Limb (tissue), 2 donors: ENCODE results near the gene COP1.
"Not testable (repeated sequence)": the region's sequence is repeated elsewhere in the genome, so short reads cannot be mapped to it uniquely, and the experiment has no call there.

ENCODE experiments used
- DNase-seq, 2 donors: peaks; one replicate each; pipeline ENCODE4 v3.0.0-alpha.2; 2016; ENCODE audit errors: extremely low spot score in 2 of 2

Gene COP1

DNA sequence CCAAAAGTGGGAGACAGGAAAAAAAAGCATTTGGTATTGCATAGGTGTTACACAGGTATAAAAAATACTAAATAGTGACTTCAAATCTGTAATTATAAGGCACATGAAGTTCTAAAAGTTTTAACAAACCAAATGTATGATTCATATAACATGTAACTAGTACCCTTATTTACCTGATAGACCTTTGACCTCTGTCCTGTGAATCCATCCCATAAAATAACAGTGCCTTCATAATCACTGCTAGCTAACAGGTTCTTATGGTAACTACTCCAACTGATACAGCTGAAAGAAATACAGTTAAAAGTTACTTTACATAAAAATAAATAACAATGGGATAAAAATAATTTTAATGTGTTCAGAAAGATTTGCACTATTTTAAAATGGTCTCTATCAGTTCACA lies 163.5 kb downstream of the COP1 start:
- DNase-seq, result no peak

DNA sequence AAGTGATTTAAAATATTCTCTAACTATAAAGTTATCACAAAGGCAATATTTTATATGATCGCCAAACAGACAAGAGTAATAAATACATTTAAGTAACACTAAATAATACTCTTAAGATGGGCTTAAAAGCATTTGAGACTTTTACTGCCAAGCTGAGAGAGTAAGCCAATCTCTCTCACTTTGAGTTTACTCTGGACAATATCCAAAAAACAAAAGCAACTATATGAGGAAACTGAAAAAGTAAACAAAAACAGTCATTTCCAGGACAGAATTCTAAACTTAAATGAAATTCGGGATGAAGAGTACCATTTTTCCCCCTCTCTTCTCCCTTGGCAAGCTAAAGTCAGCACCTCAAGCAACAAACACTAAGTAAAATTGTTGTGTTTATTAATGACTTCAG lies 173.2 kb downstream of the COP1 start:
- DNase-seq, result no peak

DNA sequence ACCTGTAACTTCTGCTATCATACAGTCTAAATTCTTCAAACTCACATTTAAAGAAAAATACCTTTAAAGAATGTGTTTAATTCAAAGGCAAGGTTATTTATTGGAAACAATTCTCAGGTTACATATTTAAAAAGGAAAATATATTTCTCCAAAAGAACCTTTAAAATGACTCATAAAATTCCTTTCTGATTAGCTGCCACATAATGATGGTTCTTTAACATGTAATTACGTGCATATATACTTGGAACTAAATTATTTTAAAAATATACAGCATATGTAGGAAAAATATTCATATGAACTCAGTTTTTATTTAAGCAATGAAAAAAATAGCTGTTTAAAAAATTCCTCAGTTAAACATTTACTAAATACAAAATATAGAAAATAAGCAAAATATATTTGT lies 173.6 kb downstream of the COP1 start:
- DNase-seq, result no peak

DNA sequence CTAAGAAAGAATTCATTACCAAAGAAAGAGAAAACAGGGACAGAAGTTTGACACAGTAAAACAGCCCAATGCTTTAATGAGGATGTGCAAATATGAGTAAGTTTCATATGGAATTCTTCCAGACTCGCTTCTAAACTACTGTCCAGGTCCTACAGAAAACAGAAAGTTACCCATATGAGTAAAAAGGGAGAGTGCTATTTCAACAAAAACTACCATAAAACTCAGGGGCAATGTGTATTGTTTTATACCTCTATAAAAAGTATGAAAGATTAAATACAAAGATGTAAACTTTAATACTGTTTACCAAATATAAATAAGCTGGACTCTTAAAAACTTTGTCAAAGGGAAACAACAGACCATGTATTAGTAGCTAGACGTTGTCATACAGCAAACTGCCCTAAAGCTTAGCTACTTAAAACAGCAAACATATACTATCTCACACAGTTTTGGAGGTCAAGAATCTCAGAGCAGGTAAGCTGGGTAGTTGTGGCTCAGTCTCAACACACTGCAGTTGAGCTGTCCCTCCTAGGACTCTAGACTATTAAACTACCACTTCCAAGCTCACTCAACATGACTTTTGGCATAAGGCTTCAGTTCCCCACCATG lies 174.9 kb downstream of the COP1 start:
- no peak for DNase-seq

DNA sequence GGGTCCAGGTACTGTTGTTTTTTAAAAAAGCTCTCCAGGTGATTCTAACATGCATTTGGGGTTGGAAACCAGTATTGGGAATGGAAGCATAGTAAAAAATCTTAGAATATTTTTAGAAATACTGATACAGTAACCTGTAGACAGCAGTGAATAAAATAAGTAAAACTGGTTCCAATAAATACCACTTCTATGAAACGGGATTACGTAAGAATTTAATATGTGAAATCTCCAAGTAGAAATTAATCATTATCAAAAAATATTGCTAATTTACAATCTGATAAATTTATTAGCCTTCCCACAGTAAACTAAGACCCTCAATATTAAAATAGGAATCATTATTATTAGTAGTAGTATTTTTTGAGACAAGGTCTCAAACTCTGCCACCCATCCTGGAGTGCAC lies 177.5 kb downstream of the COP1 start:
- no peak for DNase-seq

DNA sequence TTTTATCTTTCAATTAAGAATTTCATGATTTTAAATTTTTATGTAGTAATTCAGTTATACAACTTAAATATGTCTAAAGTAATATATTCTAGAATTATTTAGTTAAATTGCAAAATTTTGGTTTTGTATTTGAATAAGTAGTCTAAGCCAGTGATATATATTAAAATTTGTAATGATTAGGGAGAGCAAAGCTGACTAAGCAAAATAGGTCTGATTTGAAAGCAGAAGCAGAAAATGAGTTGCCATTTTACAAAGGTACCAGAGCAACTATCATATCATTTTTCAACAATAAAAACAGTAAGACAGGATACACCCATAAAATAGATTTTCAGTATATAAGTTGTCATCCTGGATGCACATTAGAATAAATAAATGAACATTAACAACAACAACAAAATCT lies 177.9 kb downstream of the COP1 start:
- no peak for DNase-seq

DNA sequence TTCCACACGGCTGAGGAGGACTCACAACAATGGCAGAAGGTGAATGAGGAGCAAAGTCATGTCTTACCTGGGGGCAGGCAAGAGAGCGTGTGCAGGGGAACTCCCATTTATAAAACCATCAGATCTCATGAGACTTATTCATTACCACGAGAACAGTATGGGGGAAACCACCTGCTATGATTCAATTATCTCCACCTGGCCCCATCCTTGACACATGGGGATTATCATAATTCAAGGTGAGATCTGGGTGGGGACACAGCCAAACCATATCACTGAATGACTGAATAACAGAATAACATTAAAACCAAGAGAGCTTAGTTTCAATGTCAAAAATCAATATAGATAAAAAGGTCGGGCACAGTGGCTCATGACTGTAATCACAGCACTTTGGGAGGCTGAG lies 179.2 kb downstream of the COP1 start:
- DNase-seq, result not testable (repeated sequence)

DNA sequence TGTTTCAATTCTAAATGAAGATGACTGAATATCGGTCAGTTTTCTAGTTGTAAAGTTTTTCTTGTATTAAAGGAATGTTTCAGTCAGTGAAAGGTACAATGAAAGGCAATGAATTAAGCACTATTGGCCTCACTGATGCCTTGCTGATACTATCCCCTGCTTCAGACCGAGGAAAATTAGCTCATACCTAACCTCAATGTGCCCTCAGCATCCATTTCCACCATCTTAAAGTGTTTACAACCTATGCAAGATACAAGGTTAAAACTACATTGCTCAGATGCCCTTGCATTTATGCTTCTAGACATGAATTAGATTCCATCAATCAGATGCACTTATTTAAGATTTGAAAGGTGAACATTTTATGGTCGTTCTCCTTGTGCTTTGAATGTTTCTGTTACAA lies 184.5 kb downstream of the COP1 start:
- no peak for DNase-seq

DNA sequence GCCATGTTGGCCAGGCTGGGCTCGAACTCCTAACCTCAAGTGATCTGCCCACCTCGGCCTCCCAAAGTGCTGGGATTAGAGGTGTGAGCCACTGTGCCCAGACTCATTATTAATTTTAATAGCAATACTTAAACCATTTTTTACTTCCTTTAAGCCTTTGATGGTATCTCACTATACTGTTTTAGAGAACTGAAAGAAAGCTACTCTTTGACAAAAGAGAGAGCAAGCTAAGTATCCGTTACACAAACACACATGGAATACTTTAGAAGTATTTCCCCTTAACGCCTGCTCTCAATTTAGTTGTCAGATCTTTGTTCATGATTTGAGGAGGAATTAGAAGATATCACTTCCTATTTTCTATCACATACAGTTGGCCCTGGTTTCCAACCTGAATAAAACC lies 189.4 kb downstream of the COP1 start:
- DNase-seq, result no peak

DNA sequence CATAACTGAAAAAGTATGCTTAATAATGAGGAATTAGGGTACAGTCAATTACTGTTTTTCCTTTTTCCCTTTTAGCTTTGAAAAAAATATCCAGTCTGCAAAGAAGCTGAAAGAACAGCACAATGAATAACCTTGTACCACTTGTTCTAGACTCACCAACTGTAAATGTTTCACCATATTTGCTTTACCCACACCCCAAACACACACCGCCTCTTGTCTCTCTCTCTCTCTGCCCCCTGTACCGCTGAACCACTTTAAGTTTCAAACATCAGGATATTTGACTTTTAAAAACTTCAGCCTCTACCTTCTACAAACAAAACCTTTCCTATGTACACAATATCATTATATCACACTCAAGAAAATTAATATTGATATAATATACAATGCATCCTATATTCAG lies 197.1 kb downstream of the COP1 start:
- no peak for DNase-seq

DNA sequence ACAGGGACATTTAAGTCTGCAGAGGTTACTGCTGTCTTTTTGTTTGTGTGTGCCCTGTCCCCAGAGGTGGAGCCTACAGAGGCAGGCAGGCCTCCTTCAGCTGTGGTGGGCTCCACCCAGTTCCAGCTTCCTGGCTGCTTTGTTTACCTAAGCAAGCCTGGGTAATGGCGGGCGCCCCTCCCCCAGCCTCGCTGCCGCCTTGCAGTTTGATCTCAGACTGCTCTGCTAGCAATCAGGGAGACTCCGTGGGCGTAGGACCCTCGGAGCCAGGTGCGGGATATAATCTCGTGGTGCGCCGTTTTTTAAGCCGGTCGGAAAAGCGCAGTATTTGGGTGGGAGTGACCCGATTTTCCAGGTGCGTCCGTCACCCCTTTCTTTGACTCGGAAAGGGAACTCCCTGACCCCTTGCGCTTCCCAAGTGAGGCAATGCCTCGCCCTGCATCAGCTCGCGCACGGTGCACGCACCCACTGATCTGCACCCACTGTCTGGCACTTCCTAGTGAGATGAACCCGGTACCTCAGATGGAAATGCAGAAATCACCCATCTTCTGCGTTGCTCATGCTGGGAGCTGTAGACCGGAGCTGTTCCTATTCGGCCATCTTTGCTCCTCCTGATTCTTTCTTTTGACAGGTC lies 199.2 kb downstream of the COP1 start:
- DNase-seq, result not testable (repeated sequence)

DNA sequence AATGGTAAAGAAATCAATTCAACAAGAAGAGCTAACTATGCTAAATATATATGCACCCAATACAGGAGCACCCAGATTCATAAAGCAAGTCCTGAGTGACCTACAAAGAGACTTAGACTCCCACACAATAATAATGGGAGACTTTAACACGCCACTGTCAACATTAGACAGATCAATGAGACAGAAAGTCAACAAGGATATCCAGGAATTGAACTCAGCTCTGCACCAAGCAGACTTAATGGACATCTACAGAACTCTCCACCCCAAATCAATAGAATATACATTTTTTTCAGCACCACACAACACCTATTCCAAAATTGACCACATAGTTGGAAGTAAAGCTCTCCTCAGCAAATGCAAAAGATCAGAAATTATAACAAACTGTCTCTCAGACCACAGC lies 212.4 kb downstream of the COP1 start:
- DNase-seq, result not testable (repeated sequence)

DNA sequence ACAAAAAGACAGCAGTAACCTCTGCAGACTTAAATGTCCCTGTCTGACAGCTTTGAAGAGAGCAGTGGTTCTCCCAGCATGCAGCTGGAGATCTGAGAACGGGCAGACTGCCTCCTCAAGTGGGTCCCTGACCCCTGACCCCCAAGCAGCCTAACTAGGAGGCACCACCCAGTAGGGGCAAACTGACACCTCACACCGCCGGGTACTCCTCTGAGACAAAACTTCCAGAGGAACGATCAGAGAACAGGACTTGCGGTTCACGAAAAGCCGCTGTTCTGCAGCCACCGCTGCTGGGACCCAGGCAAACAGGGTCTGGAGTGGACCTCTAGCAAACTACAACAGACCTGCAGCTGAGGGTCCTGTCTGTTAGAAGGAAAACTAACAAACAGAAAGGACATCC lies 214.3 kb downstream of the COP1 start:
- not testable (repeated sequence) for DNase-seq

DNA sequence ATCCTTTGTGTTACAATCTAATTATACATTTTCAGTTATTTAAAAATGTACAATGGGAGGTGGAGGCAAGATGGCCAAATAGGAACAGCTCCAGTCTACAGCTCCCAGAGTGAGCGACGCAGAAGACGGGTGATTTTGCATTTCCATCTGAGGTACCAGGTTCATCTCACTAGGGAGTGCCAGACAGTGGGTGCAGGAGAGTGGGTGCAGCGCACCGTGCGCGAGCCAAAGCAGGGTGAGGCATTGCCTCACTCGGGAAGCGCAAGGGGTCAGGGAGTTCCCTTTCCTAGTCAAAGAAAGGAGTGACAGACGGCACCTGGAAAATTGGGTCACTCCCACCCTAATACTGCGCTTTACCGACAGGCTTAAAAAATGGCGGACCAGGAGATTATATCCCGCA lies 214.9 kb downstream of the COP1 start:
- not testable (repeated sequence) for DNase-seq

DNA sequence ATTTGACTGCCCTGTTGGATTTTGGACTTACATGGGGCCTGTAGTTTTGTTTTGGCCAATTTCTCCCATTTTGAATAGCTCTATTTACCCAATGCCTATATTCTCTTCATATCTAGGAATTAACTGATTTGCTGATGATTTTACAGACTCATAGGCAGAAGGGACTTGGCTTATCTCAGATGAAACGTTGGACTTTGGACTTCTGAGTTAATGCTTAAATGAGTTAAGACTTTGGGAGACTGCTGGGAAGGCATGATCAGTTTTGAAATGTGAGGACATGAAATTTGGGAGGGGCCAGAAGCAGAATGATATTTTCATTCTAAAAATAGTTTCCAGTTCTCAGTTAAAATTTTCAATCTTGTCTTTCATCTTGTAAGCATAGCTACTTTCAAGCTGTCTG lies 222.3 kb downstream of the COP1 start:
- no peak for DNase-seq

DNA sequence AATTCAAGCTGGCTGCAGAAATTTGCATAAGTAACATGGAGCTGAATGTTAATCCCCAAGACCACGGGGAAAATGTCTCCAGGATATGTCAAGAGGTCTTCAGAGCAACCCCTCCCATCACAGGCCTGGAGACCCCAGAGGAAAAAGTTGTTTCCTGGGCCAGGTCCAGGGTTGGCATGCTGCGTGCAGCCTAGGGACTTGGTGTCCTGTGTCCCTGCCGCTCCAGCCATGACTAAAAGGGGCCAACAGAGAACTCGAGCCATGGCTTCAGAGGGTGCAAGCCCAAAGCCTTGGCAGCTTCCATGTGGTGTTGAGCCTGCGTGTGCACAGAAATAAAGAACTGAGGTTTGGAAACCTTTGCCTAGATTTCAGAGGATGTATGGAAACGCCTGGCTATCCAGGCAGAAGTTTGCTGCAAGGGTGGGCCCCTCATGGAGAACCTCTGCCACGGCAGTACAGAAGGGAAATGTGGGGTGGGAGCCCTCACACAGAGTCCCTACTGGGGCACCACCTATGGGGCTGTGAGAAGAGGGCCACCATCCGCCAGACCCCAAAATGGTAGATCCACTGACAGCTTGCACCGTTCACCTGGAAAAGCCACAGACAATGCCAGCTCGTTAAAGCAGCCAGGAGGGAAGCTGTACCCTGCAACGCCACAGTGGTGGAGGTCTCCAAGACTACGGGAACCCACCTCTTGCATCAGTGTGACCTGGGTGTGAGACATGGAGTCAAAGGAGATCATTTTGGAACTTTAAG lies 222.9 kb downstream of the COP1 start:
- no peak for DNase-seq

DNA sequence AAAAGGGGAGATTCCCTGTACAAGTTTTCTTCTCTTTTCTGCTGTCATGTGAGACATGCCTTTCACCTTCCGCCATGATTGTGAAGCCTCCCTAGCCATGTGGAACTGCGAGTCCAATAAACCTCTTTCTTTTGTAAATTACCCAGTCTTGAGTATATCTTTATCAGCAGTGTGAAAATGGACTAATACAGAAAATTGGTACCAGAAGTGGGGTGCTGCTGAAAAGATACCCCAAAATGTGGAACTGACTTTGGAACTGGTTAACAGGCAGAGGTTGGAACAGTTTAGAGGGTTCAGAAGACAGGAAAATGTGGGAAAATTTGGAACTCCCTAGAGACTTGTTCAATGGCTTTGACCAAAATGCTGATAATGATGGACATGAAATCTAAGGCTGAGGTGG lies 223.7 kb downstream of the COP1 start:
- not testable (repeated sequence) for DNase-seq

DNA sequence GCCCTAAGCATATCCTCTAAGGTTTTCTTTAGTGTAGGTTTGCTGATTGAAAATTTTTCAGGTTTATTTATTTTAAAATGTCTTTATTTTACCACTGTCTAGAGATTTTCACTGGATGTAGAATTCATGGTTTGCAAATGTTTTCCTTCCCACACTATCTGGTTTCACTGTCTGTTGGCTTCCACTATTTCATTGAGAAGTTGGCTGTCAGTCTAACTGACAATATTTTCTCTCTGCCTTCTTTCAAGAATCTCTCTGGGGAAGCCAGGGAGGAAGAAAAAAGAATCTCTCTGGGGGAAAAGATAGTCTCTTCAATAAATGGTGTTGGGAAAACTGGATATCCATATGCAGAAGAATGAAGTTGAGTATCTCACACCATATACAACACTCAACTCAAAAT lies 226.0 kb downstream of the COP1 start:
- no peak for DNase-seq

DNA sequence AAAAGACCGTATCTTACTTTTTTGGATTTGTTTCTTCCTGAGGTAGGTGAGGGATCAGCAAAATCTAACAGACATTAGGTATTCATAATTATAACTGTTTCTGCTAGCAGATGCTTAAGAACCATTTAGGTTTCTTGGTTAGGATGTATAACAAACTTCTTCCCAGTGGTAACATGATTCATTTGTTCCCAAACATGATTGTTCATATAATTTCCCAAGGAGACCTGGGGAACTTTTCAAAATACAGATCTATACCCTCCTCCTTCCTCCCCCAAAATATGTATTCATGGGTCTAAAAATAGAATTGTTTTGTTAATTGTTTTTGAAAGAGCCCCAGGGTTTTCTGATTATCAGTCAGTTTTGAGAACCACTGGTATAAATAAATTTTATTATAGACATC lies 228.2 kb downstream of the COP1 start:
- no peak for DNase-seq

DNA sequence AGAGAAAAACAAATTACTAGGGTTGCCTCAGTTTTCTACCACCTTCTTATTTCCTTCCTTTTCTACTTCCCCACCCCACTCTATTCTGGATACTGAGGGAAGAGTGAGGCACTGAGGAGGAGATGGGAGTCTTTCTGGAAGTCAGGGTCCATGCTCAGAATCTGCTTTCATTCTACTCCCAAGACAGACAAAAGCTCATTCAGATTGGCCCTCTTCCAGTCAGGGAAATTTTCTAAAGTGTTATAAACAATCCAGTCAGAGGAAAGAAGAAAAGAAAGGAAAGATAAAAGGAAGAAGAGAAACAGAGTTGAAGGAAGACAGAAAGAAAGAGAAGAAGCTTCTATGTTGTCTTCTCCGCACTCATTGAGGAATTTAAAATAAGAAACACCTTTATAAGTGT lies 228.6 kb downstream of the COP1 start:
- no peak for DNase-seq

DNA sequence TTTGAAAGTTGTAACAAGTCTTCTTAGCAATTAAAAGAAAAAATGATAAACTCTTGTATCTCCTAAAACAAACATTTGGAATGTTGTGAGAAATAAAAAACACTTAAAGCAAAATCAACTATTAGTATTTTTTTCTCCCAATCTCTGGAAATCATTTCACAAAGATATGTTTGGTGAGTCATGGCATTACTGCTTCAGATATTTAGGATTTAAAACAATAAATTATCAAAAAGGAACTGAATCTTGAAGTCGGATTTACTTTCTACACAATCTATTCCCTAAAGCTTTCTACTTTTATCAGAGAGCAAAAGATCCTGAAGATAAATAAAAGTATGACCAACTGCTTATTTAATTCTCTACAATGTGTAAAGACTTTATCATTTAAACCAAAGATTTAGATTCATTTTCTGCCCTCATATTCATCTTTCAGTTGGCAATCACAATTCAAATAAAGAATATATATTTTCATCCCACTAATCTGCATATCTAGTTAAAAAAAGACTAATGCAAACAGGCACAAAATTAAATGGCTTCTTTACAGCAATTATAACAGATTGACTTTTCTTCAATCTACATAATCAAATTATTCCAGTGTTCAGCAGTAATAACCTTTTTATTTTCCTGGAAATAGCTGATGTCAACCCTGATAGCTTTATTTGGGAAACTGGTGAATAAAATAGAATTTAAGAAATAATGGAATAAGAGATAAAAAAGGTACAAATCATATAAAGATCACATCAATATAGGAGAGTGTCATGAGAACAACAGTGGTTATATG lies 230.0 kb downstream of the COP1 start:
- DNase-seq, result no peak

DNA sequence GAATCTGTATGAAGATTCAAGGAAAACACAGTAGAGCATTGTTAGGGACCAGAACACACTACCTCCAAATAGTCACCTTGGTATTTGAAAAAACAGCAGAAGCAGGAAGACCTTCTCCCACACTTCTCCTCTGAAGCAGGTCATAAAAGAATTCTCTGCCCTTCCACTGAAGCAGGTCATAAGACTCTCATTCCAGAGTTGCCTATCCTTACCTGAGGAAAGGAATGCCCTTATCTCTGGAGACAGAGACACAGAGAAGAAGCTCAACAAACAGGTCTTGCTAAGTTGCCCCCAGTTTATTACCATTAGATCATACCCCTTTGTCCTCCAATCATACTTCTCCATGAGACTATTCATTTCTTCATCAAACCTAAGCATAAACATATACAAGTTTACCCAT lies 237.9 kb downstream of the COP1 start:
- DNase-seq, result no peak
